Endodermal cell (in vitro differentiated cells): ENCODE data around the gene HDGFL2. TPM values are rescaled to one million over a fixed set of nuclear protein-coding genes. Genes with fewer than 3 reads are reported as not detected.

Source experiments
- DNase-seq: peaks from one replicate; pipeline ENCODE4 v3.0.0-alpha.2; 2017
- H3K27ac ChIP-seq: 2 replicates; pipeline ENCODE4 v1.5.1; 2013; ENCODE audit warnings: mild to moderate bottlenecking, low read depth, low read length, moderate library complexity
- H3K27me3 ChIP-seq: 2 replicates; pipeline ENCODE4 v1.6.1; 2013; ENCODE audit warnings: mild to moderate bottlenecking, low read length, moderate library complexity; ENCODE audit not compliant: insufficient read depth, control insufficient read depth, poor library complexity, severe bottlenecking
- H3K36me3 ChIP-seq: 2 replicates; pipeline ENCODE4 v1.7.0; 2013; ENCODE audit warnings: mild to moderate bottlenecking, low read length, moderate library complexity; ENCODE audit not compliant: control insufficient read depth, insufficient read depth
- H3K4me1 ChIP-seq: one replicate; pipeline ENCODE4 v1.7.0; 2013; ENCODE audit warnings: low read length; ENCODE audit not compliant: control insufficient read depth, insufficient read depth
- H3K4me3 ChIP-seq: 2 replicates; pipeline ENCODE4 v1.5.1; 2013; ENCODE audit warnings: mild to moderate bottlenecking, low read length, moderate library complexity
- H3K9ac ChIP-seq: 2 replicates; pipeline ENCODE4 v1.6.1; 2013; ENCODE audit warnings: mild to moderate bottlenecking, low read length, moderate library complexity; ENCODE audit not compliant: poor library complexity, severe bottlenecking; ENCODE audit errors: extremely low read depth
- H3K9me3 ChIP-seq: 2 replicates; pipeline ENCODE4 v1.6.1; 2013; ENCODE audit warnings: mild to moderate bottlenecking, low read length, moderate library complexity; ENCODE audit not compliant: control insufficient read depth
- H3K27ac Mint-ChIP-seq: 2 replicates; pipeline ENCODE4 v1.8.0; 2020; ENCODE audit warnings: mixed read lengths
- H3K27me3 Mint-ChIP-seq: 2 replicates; pipeline ENCODE4 v1.8.0; 2021; ENCODE audit warnings: mild to moderate bottlenecking, mixed read lengths; ENCODE audit not compliant: insufficient read depth
- H3K36me3 Mint-ChIP-seq: 2 replicates; pipeline ENCODE4 v1.8.0; 2020; ENCODE audit warnings: low read depth, mixed read lengths
- H3K4me1 Mint-ChIP-seq: 2 replicates; pipeline ENCODE4 v1.8.0; 2020; ENCODE audit warnings: mixed read lengths
- H3K4me3 Mint-ChIP-seq: 2 replicates; pipeline ENCODE4 v1.8.0; 2020; ENCODE audit warnings: mild to moderate bottlenecking, moderate library complexity, mixed read lengths
- H3K9me3 Mint-ChIP-seq: 2 replicates; pipeline ENCODE4 v1.8.0; 2020; ENCODE audit warnings: mild to moderate bottlenecking, mixed read lengths
- CTCF ChIP-seq: fragments of 200-600 bp; sonication (generic); conservative IDR thresholded peaks from 2 replicates; pipeline ENCODE4 v1.5.0; 2021; ENCODE audit warnings: antibody characterized with exemption, mild to moderate bottlenecking
- WGBS, 2 experiments: methylation state at CpG; one replicate each; pipeline versions ENCODE4 v1.1.5 to v1.1.7; 2013; ENCODE audit warnings: missing lambda C conversion rate in 2 of 2, mixed read lengths in 1 of 2; ENCODE audit not compliant: insufficient coverage in 1 of 2, insufficient read length in 1 of 2; 5-methylcytosine and 5-hydroxymethylcytosine counted together
- total RNA-seq, 2 donors: library from RNA; stranded (reverse); fragmentation: NEBNext Ultra II Directional in 1 of 2; extraction: Animal tissue kit (Norgen Biotek cat#: 25700) in 1 of 2; gene quantifications; 2 replicates in 1 of 2; 3 replicates in 1 of 2; pipeline ENCODE4 v1.2.1, GENCODE V29; 2021

HDGFL2 gene
- total RNA-seq, 2 donors from 2014 or later = 117 TPM

- Mint-ChIP-seq H3K36me3 (peaks cover 35% of the 10 kb centered on the region), H3K4me1 (no peaks in the 10 kb centered on the region), H3K4me3 (no peak overlapping the region), H3K27me3 (no peaks in the 10 kb centered on the region), H3K9me3 (no peaks in the 10 kb centered on the region), H3K27ac (no peak overlapping the region)
- no peaks in the 10 kb centered on the region for H3K27me3 ChIP-seq
- H3K4me3 ChIP-seq = no peak overlapping the region
- WGBS, 2 experiments = 93 to 98% methylated on average over 7 to 12 of the region's 12 CpGs
- no peak for DNase-seq
- H3K27ac ChIP-seq = no peak overlapping the region
- peaks cover 46% of the 10 kb centered on the region for H3K36me3 ChIP-seq
- TF ChIP-seq CTCF = peak; percentile 55
- no peaks in the 10 kb centered on the region for H3K4me1 ChIP-seq
- H3K9ac ChIP-seq = no peak overlapping the region
- H3K9me3 ChIP-seq = no peaks in the 10 kb centered on the region
Observed at GRCh38 chr19:4495471-4495870, 23.4 kb downstream of the HDGFL2 start.

DNA sequence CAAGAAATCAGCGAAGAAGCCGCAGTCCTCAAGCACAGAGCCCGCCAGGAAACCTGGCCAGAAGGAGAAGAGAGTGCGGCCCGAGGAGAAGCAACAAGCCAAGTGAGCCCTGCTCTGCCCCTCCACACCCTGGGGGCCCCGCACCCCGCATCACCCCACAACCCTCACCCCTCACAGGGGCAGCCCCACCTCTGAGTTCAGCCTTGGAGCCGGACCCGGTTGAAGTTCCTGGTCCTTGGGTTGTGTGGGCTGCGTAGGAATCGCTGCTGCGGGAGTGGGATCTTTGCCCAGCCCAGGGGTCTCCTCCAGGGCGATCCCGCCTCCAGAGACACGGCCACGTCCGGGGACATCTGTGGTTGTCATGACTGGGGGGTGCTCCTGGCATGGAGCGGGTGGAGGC is 24.2 kb downstream of the HDGFL2 start:
- Histone ChIP-seq H3K4me3 (no peak overlapping the region), H3K9me3 (no peaks in the 10 kb centered on the region), H3K9ac (no peak overlapping the region), H3K27me3 (no peaks in the 10 kb centered on the region), H3K27ac (no peak overlapping the region), H3K4me1 (no peaks in the 10 kb centered on the region), H3K36me3 (peaks cover 50% of the 10 kb centered on the region)
- WGBS, 2 experiments = 90% methylated on average over 9 to 17 of the region's 18 CpGs
- H3K4me1 Mint-ChIP-seq = no peaks in the 10 kb centered on the region
- no peak overlapping the region for H3K4me3 Mint-ChIP-seq
- no peak for TF ChIP-seq CTCF
- peaks cover 35% of the 10 kb centered on the region for H3K36me3 Mint-ChIP-seq
- no peak for DNase-seq
- H3K27me3 Mint-ChIP-seq = no peaks in the 10 kb centered on the region
- no peak overlapping the region for H3K27ac Mint-ChIP-seq
- H3K9me3 Mint-ChIP-seq = no peaks in the 10 kb centered on the region

DNA sequence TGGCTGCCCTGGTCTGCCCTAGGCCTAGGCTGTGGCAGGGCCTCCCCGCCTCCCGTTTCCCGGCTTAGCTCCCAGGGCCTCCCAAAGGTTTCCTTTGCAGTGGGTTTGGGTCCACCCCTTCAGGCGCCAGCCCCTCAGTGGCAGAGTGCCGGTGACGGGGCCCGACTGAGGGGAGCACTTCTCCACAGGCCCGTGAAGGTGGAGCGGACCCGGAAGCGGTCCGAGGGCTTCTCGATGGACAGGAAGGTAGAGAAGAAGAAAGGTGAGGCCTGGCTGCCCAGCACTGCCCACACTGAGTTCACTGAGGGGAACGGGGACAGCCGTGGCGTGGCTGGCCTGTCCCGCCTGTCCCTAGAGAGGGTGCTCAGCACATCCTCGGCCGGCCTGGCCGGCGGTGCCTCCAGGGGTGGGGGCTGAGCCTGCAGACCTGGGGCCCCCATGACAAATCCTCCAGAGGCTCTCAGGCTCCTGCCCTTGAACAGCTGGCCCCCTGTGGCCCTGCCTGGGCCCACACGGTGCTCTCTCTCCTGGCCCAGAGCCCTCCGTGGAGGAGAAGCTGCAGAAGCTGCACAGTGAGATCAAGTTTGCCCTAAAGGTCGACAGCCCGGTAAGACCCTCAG is 25.8 kb downstream of the HDGFL2 start:
- Histone ChIP-seq H3K36me3 (peaks cover 34% of the 10 kb centered on the region), H3K9ac (no peak overlapping the region)
- H3K4me3 Mint-ChIP-seq = no peak overlapping the region

More for the DNA sequence above, 25.8 kb downstream of the HDGFL2 start:
- Mint-ChIP-seq H3K4me1 (no peaks in the 10 kb centered on the region), H3K27ac (no peak overlapping the region), H3K27me3 (no peaks in the 10 kb centered on the region), H3K36me3 (peaks cover 43% of the 10 kb centered on the region), H3K9me3 (no peaks in the 10 kb centered on the region)
- no peak for DNase-seq
- Histone ChIP-seq H3K4me3 (no peak overlapping the region), H3K27ac (no peak overlapping the region), H3K27me3 (no peaks in the 10 kb centered on the region), H3K9me3 (no peaks in the 10 kb centered on the region), H3K4me1 (no peaks in the 10 kb centered on the region)
- TF ChIP-seq CTCF = no peak
- WGBS, 2 experiments = 92 to 93% methylated on average over 10 to 25 of the region's 25 CpGs
